Measurements from ENCODE around the gene PPP2R5A. TPM values are rescaled to one million over a fixed set of nuclear protein-coding genes. Genes with fewer than 3 reads are reported as not detected.

Gene PPP2R5A
- total and polyA plus RNA-seq, 2 of the 13 experiments (the other 11 are each of a cell fraction or from before 2014, with no cell fraction given): 22.0 to 31.4 TPM

DNA sequence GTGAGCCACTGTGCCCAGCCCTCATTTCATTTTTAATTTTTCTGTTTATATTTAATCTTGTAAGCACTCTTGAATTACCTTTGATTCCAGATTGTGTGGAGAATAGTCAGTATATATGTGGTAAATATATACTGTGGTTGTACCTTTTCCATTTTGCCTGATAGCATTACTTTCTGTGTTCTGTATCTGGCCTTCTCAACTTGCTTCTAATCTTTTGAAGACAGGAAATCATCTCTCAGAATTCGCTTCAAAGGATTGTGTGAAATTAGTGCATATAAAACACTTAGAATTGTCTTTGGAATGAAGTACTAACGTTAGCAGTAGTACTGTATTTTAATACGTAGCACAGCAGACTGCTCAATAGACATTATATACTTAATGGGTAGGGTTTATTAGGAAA lies 37.9 kb downstream of the PPP2R5A start:
- Histone ChIP-seq H3K4me3 (replicated peaks in 1 of 3; ENCODE audit: insufficient read depth in 1 of 3, low read depth in 2 of 3, low read length in 3 of 3) (no peak overlapping the region), H3K27me3 (ENCODE audit: control insufficient read depth in 1 of 2, insufficient read depth in 2 of 2, low read length in 2 of 2) (no peaks in the 10 kb centered on the region), H3K4me2 (ENCODE audit: low read depth, low read length) (no peak overlapping the region), H3K9ac (ENCODE audit: insufficient read depth, low read depth, low read length) (no peak overlapping the region), H3K36me3 (replicated peaks in 1 of 2; ENCODE audit: control insufficient read depth in 1 of 2, insufficient read depth in 2 of 2, low read length in 2 of 2) (0 out of 5 replicates have a peak, but pooled peaks cover 0 to 3% of the 10 kb centered on the region in 2 experiments), H3K27ac (ENCODE audit: extremely low read length, insufficient read depth, low read length) (no peak overlapping the region), H3K79me2 (ENCODE audit: insufficient read depth, low read length) (peaks cover 17% of the 10 kb centered on the region), H3K9me3 (ENCODE audit: low read length) (no peaks in the 10 kb centered on the region), H2AFZ (ENCODE audit: low read length) (no peak overlapping the region), H3K4me1 (ENCODE audit: insufficient read depth, low read length) (no peaks in the 10 kb centered on the region), H4K20me1 (ENCODE audit: insufficient read depth, low read length) (peaks cover 22% of the 10 kb centered on the region)
- in situ Hi-C loops (cut with HindIII; ENCODE audit: extremely low pct_ligation_motif_present, low pct_unique_long_range_greater_than_20kb): no loop called here
- DNase-seq (ENCODE audit: low spot score) (no peak), FAIRE-seq (no peak), ATAC-seq (no peak)
- intact Hi-C loops (cut with micrococcal nuclease; ENCODE audit: unreplicated experiment): no loop called here
- TF ChIP-seq ZNF629 (CRISPR knock-in tag; conservative IDR thresholded peaks at IDR 0.05) (no peak), ZNF160 (CRISPR knock-in tag; IDR thresholded peaks at IDR 0.05) (no peak), ZNF326 (CRISPR knock-in tag; IDR thresholded peaks at IDR 0.05; ENCODE audit: borderline replicate concordance) (no peak), KDM5A (IDR thresholded peaks at IDR 0.05; ENCODE audit: borderline replicate concordance, low read length) (no peak), ZNF564 (CRISPR knock-in tag; IDR thresholded peaks at IDR 0.05) (no peak), ZNF34 (CRISPR knock-in tag; IDR thresholded peaks at IDR 0.05; ENCODE audit: borderline replicate concordance) (no peak), ZNF143 (CRISPR knock-in tag; IDR thresholded peaks at IDR 0.05) (no peak), PHF5A (CRISPR knock-in tag; IDR thresholded peaks at IDR 0.05; ENCODE audit: low read depth, unreplicated experiment) (no peak), SETDB1 (CRISPR knock-in tag; IDR thresholded peaks at IDR 0.05; ENCODE audit: borderline replicate concordance) (no peak)
- TF ChIP-seq, protein P1, sequence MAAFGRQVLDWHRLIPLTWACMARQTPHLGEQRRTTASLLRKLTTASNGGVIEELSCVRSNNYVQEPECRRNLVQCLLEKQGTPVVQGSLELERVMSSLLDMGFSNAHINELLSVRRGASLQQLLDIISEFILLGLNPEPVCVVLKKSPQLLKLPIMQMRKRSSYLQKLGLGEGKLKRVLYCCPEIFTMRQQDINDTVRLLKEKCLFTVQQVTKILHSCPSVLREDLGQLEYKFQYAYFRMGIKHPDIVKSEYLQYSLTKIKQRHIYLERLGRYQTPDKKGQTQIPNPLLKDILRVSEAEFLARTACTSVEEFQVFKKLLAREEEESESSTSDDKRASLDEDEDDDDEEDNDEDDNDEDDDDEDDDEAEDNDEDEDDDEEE (CRISPR knock-in tag; IDR thresholded peaks at IDR 0.05): no peak
- WGBS (ENCODE audit: low lambda C conversion rate): 58% methylated on average over 3 of the region's 3 CpGs
- POLR2A ChIA-PET: no interaction called here
- CTCF ChIA-PET (ENCODE audit: low intra/inter-chr PET ratio, low total read pairs): no interaction called here
- BruUV-seq (replicated peaks): no TSS peak

Data from HepG2 (cell line).